MCF 10A (cell line): Measurements from ENCODE around the gene SERPINI1. TPM values are rescaled to one million over a fixed set of nuclear protein-coding genes. Genes with fewer than 3 reads are reported as not detected.

Experiments used
- BruUV-seq: library from RNA; stranded (reverse); fragments of 400-500 nt; replicated peaks from 2 replicates; lab custom pipeline; 2021; lab: Mats Ljungman, UMichigan
- CTCF ChIA-PET: fragments of 300-600 bp; sonication (Branson Sonifier 250); formaldehyde crosslinking; extraction: SDS; loops from one replicate; lab custom pipeline; 2021; ENCODE audit warnings: antibody characterized with exemption, inconsistent platforms; lab: Yijun Ruan, JAX
- POLR2A ChIA-PET: fragments of 300-600, 350-650 bp; sonication (Branson Sonifier 250); formaldehyde crosslinking; extraction: SDS; loops from one replicate; lab custom pipeline; 2020; ENCODE audit warnings: antibody characterized with exemption, inconsistent platforms; lab: Yijun Ruan, JAX
- DNase-seq: peaks from one replicate; pipeline ENCODE4 v3.0.0-alpha.2; 2018; ENCODE audit not compliant: unreplicated experiment
- H3K27ac Mint-ChIP-seq: one replicate; pipeline ENCODE4 v1.8.0; 2022; ENCODE audit warnings: mild to moderate bottlenecking, low read depth, mixed read lengths; ENCODE audit not compliant: unreplicated experiment
- H3K27me3 Mint-ChIP-seq: one replicate; pipeline ENCODE4 v1.8.0; 2022; ENCODE audit warnings: mixed read lengths; ENCODE audit not compliant: insufficient read depth, unreplicated experiment
- H3K36me3 Mint-ChIP-seq: one replicate; pipeline ENCODE4 v1.8.0; 2022; ENCODE audit warnings: mild to moderate bottlenecking, moderate library complexity, mixed read lengths; ENCODE audit not compliant: insufficient read depth, unreplicated experiment
- H3K4me1 Mint-ChIP-seq: one replicate; pipeline ENCODE4 v1.8.0; 2022; ENCODE audit warnings: mixed read lengths; ENCODE audit not compliant: insufficient read depth, unreplicated experiment
- H3K4me3 Mint-ChIP-seq: one replicate; pipeline ENCODE4 v1.8.0; 2022; ENCODE audit warnings: mild to moderate bottlenecking, moderate library complexity, mixed read lengths; ENCODE audit not compliant: unreplicated experiment
- H3K9me3 Mint-ChIP-seq: one replicate; pipeline ENCODE4 v1.8.0; 2022; ENCODE audit warnings: mixed read lengths; ENCODE audit not compliant: unreplicated experiment
- CTCF ChIP-seq: fragments of 200-600 bp; IDR thresholded peaks from one replicate; pipeline ENCODE4 v1.8.0; 2022; ENCODE audit warnings: antibody characterized with exemption, mild to moderate bottlenecking; ENCODE audit not compliant: unreplicated experiment
- intact Hi-C: fragments of 100-400 bp; cut with micrococcal nuclease; formaldehyde crosslinking; loops from 2 replicates; pipeline ENCODE4 v1.14.1; 2022
- total RNA-seq: library from RNA; stranded (reverse); gene quantifications from 2 replicates; pipeline ENCODE4 v1.2.3, GENCODE V29; 2022

Gene SERPINI1
- total RNA-seq, 1 experiment from 2014 or later: 2.6 TPM

DNA sequence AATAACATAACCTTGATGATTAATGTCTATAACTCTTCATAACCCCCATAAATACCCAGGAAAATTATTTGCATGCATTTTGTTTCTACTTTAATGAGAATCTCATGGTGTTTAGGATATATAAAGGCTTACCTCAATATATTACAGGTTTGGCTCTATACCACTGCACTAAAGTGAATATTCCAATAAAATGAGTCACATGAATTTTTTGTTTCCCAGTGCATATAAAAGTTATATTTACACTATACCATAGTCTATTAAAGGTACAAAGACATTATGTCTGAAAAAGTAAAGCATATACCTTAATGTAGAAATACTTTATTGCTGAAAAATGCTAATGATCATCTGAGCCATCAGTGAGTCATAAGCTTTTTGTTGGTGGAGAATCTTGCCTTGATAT, 74.7 kb downstream of the SERPINI1 start:
- no peak overlapping the region for H3K4me3 Mint-ChIP-seq
- CTCF ChIA-PET: no interaction called here
- H3K9me3 Mint-ChIP-seq: no peaks in the 10 kb centered on the region
- TF ChIP-seq CTCF: no peak
- H3K27ac Mint-ChIP-seq: no peak overlapping the region
- no peaks in the 10 kb centered on the region for H3K36me3 Mint-ChIP-seq
- H3K4me1 Mint-ChIP-seq: no peaks in the 10 kb centered on the region
- no peaks in the 10 kb centered on the region for H3K27me3 Mint-ChIP-seq
- intact Hi-C loops: no loop called here
- BruUV-seq: no TSS peak
- DNase-seq: no peak
- POLR2A ChIA-PET: no interaction called here

- Mint-ChIP-seq H3K4me3 (no peak overlapping the region), H3K27ac (no peak overlapping the region), H3K4me1 (no peaks in the 10 kb centered on the region), H3K27me3 (no peaks in the 10 kb centered on the region), H3K36me3 (no peaks in the 10 kb centered on the region), H3K9me3 (no peaks in the 10 kb centered on the region)
- peak; percentile 6 for DNase-seq
- no TSS peak for BruUV-seq
- CTCF ChIA-PET: no interaction called here
- intact Hi-C loops: no loop called here
- POLR2A ChIA-PET: no interaction called here
- TF ChIP-seq CTCF: no peak
These were observed 75.5 kb downstream of the SERPINI1 start for GRCh38 chr3:167811031-167811430.

DNA sequence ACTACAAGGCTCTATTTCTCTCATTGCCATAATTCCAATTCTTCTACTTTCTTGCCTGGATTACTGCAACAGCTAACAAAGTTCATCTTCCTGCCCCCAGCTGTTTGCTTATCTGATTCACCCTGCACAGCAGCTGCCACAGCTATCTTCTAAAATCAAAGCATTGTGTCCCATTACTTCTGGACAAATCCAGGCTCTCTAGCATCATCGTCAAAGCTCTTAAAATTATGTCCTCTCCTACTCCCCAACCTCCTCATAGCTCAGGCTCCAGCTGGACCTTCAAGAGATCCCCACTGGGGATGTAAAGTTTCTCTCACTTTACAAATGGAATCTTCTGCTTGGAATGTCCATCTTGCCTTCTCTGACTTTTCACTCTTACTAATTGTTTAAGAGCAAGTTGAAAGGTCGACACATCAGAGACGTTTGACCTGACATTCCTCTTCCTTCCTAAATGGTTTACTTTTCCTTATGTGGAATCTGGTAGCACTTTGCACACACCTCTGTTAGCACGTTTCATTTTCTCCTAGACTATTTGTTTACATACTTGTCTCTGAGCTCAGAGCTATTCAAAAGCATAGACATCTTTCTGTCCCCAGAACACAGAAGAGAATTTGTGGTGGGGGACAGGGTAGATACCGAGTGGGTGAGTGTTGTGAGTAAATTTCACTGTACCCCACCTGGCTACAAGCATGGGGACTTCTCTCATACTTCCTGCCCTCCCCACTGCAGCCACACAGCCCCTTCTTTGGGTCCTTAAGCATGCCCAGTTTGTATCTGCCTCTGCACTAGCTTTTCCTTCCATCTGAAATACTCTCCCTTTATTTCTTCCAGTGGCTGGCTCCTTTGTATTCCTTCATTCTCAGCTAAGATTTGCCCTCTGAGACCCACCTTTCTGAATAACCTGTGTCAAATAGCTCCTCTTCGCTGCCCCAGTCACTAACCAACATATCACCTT, 77.9 kb downstream of the SERPINI1 start:
- no TSS peak for BruUV-seq
- no peak for TF ChIP-seq CTCF
- no peak for DNase-seq
- Mint-ChIP-seq H3K4me3 (no peak overlapping the region), H3K27ac (no peak overlapping the region), H3K9me3 (no peaks in the 10 kb centered on the region), H3K27me3 (no peaks in the 10 kb centered on the region), H3K36me3 (no peaks in the 10 kb centered on the region), H3K4me1 (peaks cover 6% of the 10 kb centered on the region)
- ChIA-PET CTCF (interaction anchor here (0.6 to 1.3 kb wide), 5 partner anchors 49 to 633 kb away, joined by 3 to 4 read pairs (median 3); no protein-coding TSS in a partner anchor), POLR2A (interaction anchor here (0.6 to 0.7 kb wide), 2 partner anchors 48 to 59 kb away, joined by 3 to 4 read pairs; no protein-coding TSS in a partner anchor)
- intact Hi-C loops: no loop called here

GRCh38 chr3:167814441-167814951, 79.0 kb downstream of the SERPINI1 start:
- no peak overlapping the region for H3K4me3 Mint-ChIP-seq
- no peaks in the 10 kb centered on the region for H3K36me3 Mint-ChIP-seq
- H3K27me3 Mint-ChIP-seq: no peaks in the 10 kb centered on the region
- H3K27ac Mint-ChIP-seq: no peak overlapping the region
- BruUV-seq: no TSS peak
- POLR2A ChIA-PET: interaction anchor here (0.7 to 1.2 kb wide), 3 partner anchors 39 to 79 kb away, joined by 3 to 4 read pairs (median 4); partner anchors contain the start of gene SERPINI1
- no peaks in the 10 kb centered on the region for H3K9me3 Mint-ChIP-seq
- intact Hi-C loops: no loop called here
- DNase-seq: peak; percentile 61
- CTCF ChIA-PET: interaction anchor here (0.6 to 1.3 kb wide), 4 partner anchors 48 to 226 kb away, joined by 3 to 5 read pairs (median 4); no protein-coding TSS in a partner anchor
- peaks cover 6% of the 10 kb centered on the region for H3K4me1 Mint-ChIP-seq
- TF ChIP-seq CTCF: no peak
